Psoas muscle (tissue), 8 donors: Measurements from ENCODE around the gene NHLRC2. TPM values are rescaled to one million over a fixed set of nuclear protein-coding genes. Genes with fewer than 3 reads are reported as not detected.

Experiments
- ATAC-seq, 4 donors: fragments of 200-7000 bp; cut with Tn5 transposase; one replicate each; pipeline ENCODE4 v1.9.1; 2020; ENCODE audit warnings: moderate library complexity in 3 of 4, mild to moderate bottlenecking in 2 of 4
- DNase-seq, 2 donors: peaks; one replicate each; pipeline ENCODE4 v3.0.0-alpha.2; 2020
- H3K27ac ChIP-seq: fragments of 200-600 bp; one replicate; pipeline ENCODE4 v1.8.0; 2022
- H3K27me3 ChIP-seq, 3 donors: fragments of 200-600 bp in 1 of 3; one replicate each; pipeline versions ENCODE4 v1.6.1 to v1.8.0; 2013 to 2022; ENCODE audit warnings: low read length in 2 of 3, mild to moderate bottlenecking in 2 of 3, moderate library complexity in 1 of 3; ENCODE audit not compliant: insufficient read depth in 3 of 3
- H3K36me3 ChIP-seq, 2 donors: fragments of 200-600 bp in 1 of 2; one replicate each; pipeline versions ENCODE4 v1.6.1 to v1.8.0; 2013 to 2022; ENCODE audit warnings: low read depth in 1 of 2, mild to moderate bottlenecking in 1 of 2, moderate library complexity in 1 of 2; ENCODE audit not compliant: insufficient read depth in 1 of 2
- H3K4me1 ChIP-seq: fragments of 200-600 bp; one replicate; pipeline ENCODE4 v1.8.0; 2022
- H3K4me3 ChIP-seq: fragments of 200-600 bp; one replicate; pipeline ENCODE4 v1.8.0; 2022; ENCODE audit warnings: mild to moderate bottlenecking
- H3K9me3 ChIP-seq: fragments of 200-600 bp; one replicate; pipeline ENCODE4 v1.8.0; 2022
- WGBS, 3 donors: extraction: QIAGEN DNeasy Blood & Tissue Kit; methylation state at CpG; one replicate each; pipeline versions ENCODE4 v1.1.6 to v1.1.7; 2013; 5-methylcytosine and 5-hydroxymethylcytosine counted together
- intact Hi-C, 2 donors: fragments of 100-400 bp; cut with DNase I; formaldehyde crosslinking; loops; one replicate each; pipeline versions ENCODE4 v1.11.0 to v1.14.2; 2022
- polyA plus RNA-seq, 3 donors: library from polyadenylated mRNA; stranded (reverse); fragments of 200-250 nt; gene quantifications; one replicate each; pipeline ENCODE4 v1.2.3, GENCODE V29; 2013
- total RNA-seq, 4 donors: library from RNA; stranded (reverse); fragmentation: NEBNext Ultra II Directional in 2 of 4; extraction: Animal tissue kit (Norgen Biotek cat#: 25700) in 2 of 4; gene quantifications; one replicate each; pipeline versions ENCODE4 v1.2.1 to v1.2.4, GENCODE V29; 2021 to 2023
- TF ChIP-seq, protein P1 (sequence below): fragments of 200-600 bp; IDR thresholded peaks from one replicate; pipeline ENCODE4 v1.8.0; 2022; ENCODE audit warnings: antibody characterized with exemption
- donor health status: healthy with polysubstance abuse.
- donor health status: DM: no; HTN: no; CAD: no; lungs with moderate emphysema.
- donor health status: Bipolar disorder and iron deficiency.
- donor health status: healthy.
- donor health status: DM: yes; HTN: yes; CAD: no.
- donor health status: DM: no; HTN: no; CAD: no.
- donor health status: DM: no; HTN: no; CAD: no.
- donor health status: DM: yes; HTN: yes; CAD: no.

Gene NHLRC2
- total and polyA plus RNA-seq, 7 donors = 3.8 to 30.0 (median 24.6) TPM

DNA sequence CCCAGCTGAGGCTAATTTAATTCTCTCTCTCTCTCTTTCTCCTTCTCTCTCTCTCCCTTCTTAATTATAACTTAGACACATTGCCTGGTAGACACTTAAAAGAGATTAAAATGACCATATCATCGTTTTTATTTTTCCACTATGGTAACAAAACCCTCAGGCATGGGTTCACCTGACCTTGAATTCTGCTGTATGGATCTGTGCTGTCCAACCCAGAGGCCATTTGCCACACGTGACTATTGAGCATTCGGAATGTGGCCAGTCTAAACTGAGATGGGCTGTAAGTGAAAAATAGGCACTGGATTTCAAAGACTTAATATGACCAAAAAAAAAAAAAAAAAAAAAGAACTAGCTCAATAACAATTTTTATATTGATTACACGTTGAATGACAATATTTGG is 93.6 kb downstream of the NHLRC2 start:
- no peak overlapping the region for H3K4me3 ChIP-seq
- no peaks in the 10 kb centered on the region for H3K27me3 ChIP-seq
- no peaks in the 10 kb centered on the region for H3K9me3 ChIP-seq
- no peak for ATAC-seq
- TF ChIP-seq, protein P1, sequence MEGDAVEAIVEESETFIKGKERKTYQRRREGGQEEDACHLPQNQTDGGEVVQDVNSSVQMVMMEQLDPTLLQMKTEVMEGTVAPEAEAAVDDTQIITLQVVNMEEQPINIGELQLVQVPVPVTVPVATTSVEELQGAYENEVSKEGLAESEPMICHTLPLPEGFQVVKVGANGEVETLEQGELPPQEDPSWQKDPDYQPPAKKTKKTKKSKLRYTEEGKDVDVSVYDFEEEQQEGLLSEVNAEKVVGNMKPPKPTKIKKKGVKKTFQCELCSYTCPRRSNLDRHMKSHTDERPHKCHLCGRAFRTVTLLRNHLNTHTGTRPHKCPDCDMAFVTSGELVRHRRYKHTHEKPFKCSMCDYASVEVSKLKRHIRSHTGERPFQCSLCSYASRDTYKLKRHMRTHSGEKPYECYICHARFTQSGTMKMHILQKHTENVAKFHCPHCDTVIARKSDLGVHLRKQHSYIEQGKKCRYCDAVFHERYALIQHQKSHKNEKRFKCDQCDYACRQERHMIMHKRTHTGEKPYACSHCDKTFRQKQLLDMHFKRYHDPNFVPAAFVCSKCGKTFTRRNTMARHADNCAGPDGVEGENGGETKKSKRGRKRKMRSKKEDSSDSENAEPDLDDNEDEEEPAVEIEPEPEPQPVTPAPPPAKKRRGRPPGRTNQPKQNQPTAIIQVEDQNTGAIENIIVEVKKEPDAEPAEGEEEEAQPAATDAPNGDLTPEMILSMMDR = no peak
- no peaks in the 10 kb centered on the region for H3K4me1 ChIP-seq
- no peaks in the 10 kb centered on the region for H3K36me3 ChIP-seq
- 61 to 66% (median 65%) methylated on average over 4 of the region's 4 CpGs for WGBS, 3 donors
- no peak overlapping the region for H3K27ac ChIP-seq
- no peak for DNase-seq
- intact Hi-C loops = no loop called here

- ATAC-seq (no peak), DNase-seq (no peak)
- H3K27ac ChIP-seq = no peak overlapping the region
- TF ChIP-seq, protein P1 = no peak
- intact Hi-C loops = no loop called here
- no peaks in the 10 kb centered on the region for H3K4me1 ChIP-seq
- no peak overlapping the region for H3K4me3 ChIP-seq
- H3K27me3 ChIP-seq = no peaks in the 10 kb centered on the region
- peaks cover 3% of the 10 kb centered on the region for H3K9me3 ChIP-seq
- H3K36me3 ChIP-seq = no peaks in the 10 kb centered on the region
Measured at GRCh38 chr10:113950268-113950667, 95.8 kb downstream of the NHLRC2 start.

GRCh38 chr10:113953505-113954272 is 99.2 kb downstream of the NHLRC2 start:
- TF ChIP-seq, protein P1 = no peak
- intact Hi-C loops = no loop called here
- Histone ChIP-seq H3K4me1 (no peaks in the 10 kb centered on the region), H3K4me3 (no peak overlapping the region), H3K27ac (no peak overlapping the region), H3K27me3 (no peaks in the 10 kb centered on the region), H3K36me3 (no peaks in the 10 kb centered on the region), H3K9me3 (peaks cover 3% of the 10 kb centered on the region)
- no peak for DNase-seq
- WGBS, 3 donors = 73 to 87% (median 83%) methylated on average over 2 of the region's 2 CpGs
- no peak for ATAC-seq

DNA sequence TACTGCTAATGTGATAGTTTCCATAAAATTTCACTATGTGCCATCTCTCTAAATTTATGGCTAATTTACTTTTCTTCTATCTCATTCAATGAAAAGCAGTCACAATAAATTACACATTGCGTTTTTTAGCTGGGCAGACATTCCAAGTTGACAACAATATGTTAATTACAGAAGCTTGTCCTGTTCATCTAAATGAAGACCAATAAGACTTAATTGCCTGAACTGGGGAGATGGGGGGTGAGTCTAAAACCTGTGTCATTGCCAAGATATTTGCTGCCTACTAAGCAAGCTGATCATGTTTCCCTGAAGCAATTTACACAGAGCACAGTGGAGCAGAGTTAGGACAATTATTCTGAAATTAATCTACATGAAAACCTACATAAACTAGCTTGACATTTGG is 99.9 kb downstream of the NHLRC2 start:
- intact Hi-C loops = no loop called here
- TF ChIP-seq, protein P1 = no peak
- Histone ChIP-seq H3K4me1 (no peaks in the 10 kb centered on the region), H3K4me3 (no peak overlapping the region), H3K9me3 (peaks cover 3% of the 10 kb centered on the region), H3K27me3 (no peaks in the 10 kb centered on the region), H3K36me3 (no peaks in the 10 kb centered on the region), H3K27ac (no peak overlapping the region)
- ATAC-seq = no peak
- no peak for DNase-seq
- WGBS, 3 donors = 91 to 100% (median 96%) methylated on average over 1 of the region's 1 CpG

DNA sequence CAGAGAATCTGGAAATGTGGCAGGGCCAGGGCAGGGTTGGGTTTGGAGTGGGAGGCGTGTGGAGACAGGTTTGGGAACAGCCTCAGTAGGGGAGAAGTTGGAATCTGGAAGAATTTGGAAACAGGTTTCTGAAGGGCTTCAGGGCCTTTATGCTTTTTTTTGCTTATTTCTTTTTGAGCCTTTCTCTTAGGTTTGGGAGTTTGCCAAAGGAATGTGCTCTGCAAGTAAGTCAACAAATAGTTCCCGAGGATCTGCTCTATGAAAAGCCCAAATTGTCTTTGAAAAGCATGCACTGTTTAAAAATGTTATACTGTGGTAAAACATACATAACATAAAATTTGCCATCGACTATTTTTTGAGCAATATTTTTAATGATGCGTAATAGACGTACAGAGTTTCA is 102.6 kb downstream of the NHLRC2 start:
- no peak for ATAC-seq
- TF ChIP-seq, protein P1 = no peak
- no peak overlapping the region for H3K27ac ChIP-seq
- no peaks in the 10 kb centered on the region for H3K36me3 ChIP-seq
- no peaks in the 10 kb centered on the region for H3K27me3 ChIP-seq
- peaks cover 3% of the 10 kb centered on the region for H3K9me3 ChIP-seq
- intact Hi-C loops = no loop called here
- no peaks in the 10 kb centered on the region for H3K4me1 ChIP-seq
- WGBS, 3 donors = 71 to 76% (median 72%) methylated on average over 5 of the region's 5 CpGs
- DNase-seq = no peak
- H3K4me3 ChIP-seq = no peak overlapping the region
